Osteocyte (in vitro differentiated cells): Measurements from ENCODE around the gene HADH. TPM values are rescaled to one million over a fixed set of nuclear protein-coding genes. Genes with fewer than 3 reads are reported as not detected.

Experiments used
- DNase-seq: peaks from one replicate; pipeline ENCODE4 v3.0.0; 2021; ENCODE audit warnings: mixed read lengths; ENCODE audit not compliant: unreplicated experiment; ENCODE audit errors: extremely low spot score
- H3K27ac Mint-ChIP-seq: one replicate; pipeline ENCODE4 v1.8.0; 2021; ENCODE audit warnings: mild to moderate bottlenecking, mixed read lengths; ENCODE audit not compliant: unreplicated experiment
- H3K27me3 Mint-ChIP-seq: one replicate; pipeline ENCODE4 v1.8.0; 2021; ENCODE audit warnings: mixed read lengths; ENCODE audit not compliant: unreplicated experiment
- H3K36me3 Mint-ChIP-seq: one replicate; pipeline ENCODE4 v1.8.0; 2021; ENCODE audit warnings: mixed read lengths; ENCODE audit not compliant: unreplicated experiment
- H3K4me1 Mint-ChIP-seq: one replicate; pipeline ENCODE4 v1.8.0; 2021; ENCODE audit warnings: mixed read lengths; ENCODE audit not compliant: unreplicated experiment
- H3K4me3 Mint-ChIP-seq: one replicate; pipeline ENCODE4 v1.8.0; 2021; ENCODE audit warnings: mild to moderate bottlenecking, moderate library complexity, mixed read lengths; ENCODE audit not compliant: unreplicated experiment
- H3K9me3 Mint-ChIP-seq: one replicate; pipeline ENCODE4 v1.8.0; 2021; ENCODE audit warnings: mixed read lengths; ENCODE audit not compliant: unreplicated experiment
- total RNA-seq: library from RNA; stranded (reverse); gene quantifications from 2 replicates; pipeline ENCODE4 v1.2.1, GENCODE V29; 2021
- TF ChIP-seq, protein P1 (sequence below): fragments of 200-600 bp; sonication (generic); IDR thresholded peaks from 2 replicates; pipeline ENCODE4 v1.5.0; 2021; ENCODE audit warnings: antibody characterized with exemption, mild to moderate bottlenecking, moderate library complexity

HADH gene
- total RNA-seq, 1 donor from 2014 or later = 29.8 TPM

DNA sequence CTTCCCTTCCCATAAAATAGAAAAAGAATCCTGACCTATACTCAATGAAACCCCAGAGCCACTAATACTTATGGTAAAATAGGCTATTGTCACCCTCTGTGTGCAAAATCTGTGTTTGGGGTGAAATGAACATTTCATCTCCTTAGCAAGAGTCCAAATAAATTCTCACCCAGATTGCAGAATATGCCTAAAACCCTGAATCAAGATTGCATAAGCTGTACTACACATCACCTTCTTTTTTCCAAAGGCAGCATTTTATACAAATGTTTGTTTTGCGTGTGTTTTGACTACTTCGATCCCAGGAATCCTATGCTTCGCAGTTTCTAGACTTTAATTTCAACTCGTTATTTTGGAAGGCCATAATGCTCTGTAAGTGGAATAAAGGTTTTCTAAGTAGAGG, 12.2 kb upstream of the HADH start:
- Mint-ChIP-seq H3K27me3 (no peaks in the 10 kb centered on the region), H3K9me3 (no peaks in the 10 kb centered on the region), H3K27ac (no peak overlapping the region), H3K4me3 (no peak overlapping the region), H3K36me3 (no peaks in the 10 kb centered on the region), H3K4me1 (peaks cover under 1% of the 10 kb centered on the region)
- no peak for DNase-seq
- TF ChIP-seq, protein P1, sequence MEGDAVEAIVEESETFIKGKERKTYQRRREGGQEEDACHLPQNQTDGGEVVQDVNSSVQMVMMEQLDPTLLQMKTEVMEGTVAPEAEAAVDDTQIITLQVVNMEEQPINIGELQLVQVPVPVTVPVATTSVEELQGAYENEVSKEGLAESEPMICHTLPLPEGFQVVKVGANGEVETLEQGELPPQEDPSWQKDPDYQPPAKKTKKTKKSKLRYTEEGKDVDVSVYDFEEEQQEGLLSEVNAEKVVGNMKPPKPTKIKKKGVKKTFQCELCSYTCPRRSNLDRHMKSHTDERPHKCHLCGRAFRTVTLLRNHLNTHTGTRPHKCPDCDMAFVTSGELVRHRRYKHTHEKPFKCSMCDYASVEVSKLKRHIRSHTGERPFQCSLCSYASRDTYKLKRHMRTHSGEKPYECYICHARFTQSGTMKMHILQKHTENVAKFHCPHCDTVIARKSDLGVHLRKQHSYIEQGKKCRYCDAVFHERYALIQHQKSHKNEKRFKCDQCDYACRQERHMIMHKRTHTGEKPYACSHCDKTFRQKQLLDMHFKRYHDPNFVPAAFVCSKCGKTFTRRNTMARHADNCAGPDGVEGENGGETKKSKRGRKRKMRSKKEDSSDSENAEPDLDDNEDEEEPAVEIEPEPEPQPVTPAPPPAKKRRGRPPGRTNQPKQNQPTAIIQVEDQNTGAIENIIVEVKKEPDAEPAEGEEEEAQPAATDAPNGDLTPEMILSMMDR = no peak

DNA sequence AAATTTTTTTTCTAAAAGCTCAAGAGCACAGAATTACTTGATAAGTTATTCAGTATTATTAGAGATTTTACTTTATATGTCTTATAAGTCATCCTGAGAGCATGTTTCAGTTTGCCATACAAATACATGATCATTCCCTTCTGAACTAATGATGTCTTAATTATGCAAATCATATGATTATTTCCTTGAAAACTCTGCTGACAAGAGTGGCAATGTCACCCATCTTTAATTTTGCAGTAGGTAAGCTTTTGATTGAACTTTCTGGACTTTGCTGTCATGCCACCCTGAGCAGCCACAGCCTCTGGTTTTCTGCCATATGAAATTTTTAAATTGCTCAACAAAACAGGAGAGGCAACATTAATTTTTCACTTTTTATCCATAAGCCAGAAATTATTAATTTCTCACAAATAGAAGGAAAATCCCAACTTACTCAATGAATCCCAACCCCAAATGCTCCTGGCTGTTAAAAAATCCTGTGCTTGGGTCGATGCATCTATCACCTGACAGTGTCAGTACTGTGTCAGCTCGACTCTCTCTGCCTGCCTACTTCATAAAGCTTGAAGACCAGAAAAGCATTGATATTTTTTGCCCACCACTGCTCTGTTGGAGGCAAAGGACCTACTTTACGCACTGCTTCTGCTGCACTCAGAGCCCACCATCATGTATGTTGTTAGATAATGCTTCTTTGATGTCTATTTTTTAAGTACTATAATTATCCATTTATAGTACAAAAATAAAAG, 11.6 kb upstream of the HADH start:
- Mint-ChIP-seq H3K4me1 (no peaks in the 10 kb centered on the region), H3K27me3 (no peaks in the 10 kb centered on the region), H3K9me3 (no peaks in the 10 kb centered on the region), H3K36me3 (no peaks in the 10 kb centered on the region), H3K27ac (no peak overlapping the region), H3K4me3 (no peak overlapping the region)
- TF ChIP-seq, protein P1 = no peak
- DNase-seq = no peak

DNA sequence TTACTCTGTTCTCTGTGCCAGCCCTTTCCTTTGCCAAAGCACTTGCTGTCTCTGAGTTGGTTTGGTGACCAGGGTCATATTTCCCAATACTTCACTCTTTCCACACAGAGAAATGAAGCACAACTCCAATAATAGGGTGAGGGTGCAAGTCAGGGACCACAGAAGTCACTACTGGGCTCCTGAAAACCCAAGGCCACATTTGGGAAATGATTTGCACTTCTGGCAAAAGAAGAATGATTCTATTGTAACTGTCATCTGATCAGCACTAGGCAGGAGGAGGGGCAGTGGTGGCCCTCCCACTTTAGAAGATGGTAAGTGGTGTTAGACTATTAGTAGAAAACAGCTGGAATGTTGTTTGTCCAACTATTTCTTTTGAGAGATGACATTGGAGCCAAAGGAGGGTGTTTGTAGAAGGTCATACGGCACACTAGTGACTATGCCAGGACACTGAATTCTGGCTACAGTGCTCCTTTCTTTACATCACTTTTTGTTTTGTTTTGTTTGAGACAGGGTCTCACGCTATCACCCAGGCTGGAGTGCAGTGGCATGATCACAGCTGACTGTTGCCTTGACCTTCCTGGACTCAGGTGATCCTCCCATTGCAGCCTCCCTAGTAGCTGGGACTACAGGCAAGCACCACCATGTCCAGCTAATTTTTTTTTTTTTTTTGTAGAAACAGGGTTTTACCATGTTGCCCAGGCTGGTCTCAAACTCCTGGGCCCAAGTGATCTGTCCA, 10.8 kb upstream of the HADH start:
- TF ChIP-seq, protein P1 = no peak
- Mint-ChIP-seq H3K27me3 (no peaks in the 10 kb centered on the region), H3K36me3 (no peaks in the 10 kb centered on the region), H3K4me1 (no peaks in the 10 kb centered on the region), H3K4me3 (no peak overlapping the region), H3K9me3 (no peaks in the 10 kb centered on the region), H3K27ac (no peak overlapping the region)
- no peak for DNase-seq

DNA sequence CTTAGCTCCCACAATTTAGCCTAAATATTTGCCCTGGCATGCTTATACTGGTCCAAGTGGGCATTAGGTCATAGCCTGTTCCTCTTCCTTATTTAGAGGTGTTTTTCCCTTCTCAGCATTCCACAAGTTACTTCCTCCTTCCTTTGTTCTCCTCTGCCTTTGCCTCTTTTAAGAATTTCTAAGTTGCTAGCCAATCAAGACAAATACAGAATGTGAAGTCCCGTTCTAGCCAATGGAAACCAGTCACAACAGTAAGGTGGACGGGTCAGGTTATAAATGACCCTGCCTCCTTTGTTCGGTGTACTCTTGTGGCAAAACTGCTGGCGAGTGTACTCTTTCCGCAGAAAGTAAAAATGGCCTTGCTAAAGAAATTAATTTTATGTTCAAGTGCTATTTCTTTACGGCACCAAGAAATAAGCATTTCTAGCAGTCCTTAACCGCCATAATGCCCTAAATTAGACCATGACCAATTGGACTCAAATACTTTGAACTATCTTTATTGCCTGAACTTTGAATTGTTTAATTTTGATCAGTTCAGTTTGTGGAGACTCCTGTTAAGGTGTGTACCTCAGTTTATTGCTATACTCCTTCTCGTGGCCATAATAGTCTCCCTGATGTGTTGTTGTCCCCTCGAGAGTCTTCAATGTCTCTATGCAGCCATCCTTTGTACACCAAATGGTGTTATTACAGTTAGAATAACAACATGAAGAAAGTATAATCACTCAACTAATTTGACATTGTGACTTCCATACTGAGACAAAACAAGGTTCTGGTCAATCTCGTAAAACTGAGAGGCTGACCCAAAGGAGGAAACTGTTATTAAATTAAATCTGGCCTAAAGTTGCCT, 1.6 kb upstream of the HADH start:
- H3K4me1 Mint-ChIP-seq = peaks cover 22% of the 10 kb centered on the region
- H3K9me3 Mint-ChIP-seq = no peaks in the 10 kb centered on the region
- no peaks in the 10 kb centered on the region for H3K27me3 Mint-ChIP-seq
- H3K27ac Mint-ChIP-seq = no peak overlapping the region
- no peaks in the 10 kb centered on the region for H3K36me3 Mint-ChIP-seq
- no peak for DNase-seq
- no peak overlapping the region for H3K4me3 Mint-ChIP-seq
- TF ChIP-seq, protein P1 = no peak

DNA sequence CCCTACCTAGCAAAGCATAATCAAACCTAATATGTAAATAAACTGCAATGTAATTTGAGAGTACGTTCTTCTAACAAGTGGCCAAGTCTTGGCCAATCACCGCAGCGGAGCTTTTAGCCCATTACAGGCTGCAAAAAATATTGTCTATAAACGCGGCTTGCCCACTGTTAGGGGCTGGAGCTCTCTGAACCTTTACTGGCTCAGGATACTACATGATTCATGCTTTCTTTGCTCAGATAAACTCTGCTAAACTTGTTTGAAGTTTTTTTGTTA, 990 bp upstream of the HADH start:
- DNase-seq = no peak
- peaks cover 24% of the 10 kb centered on the region for H3K4me1 Mint-ChIP-seq
- no peak overlapping the region for H3K27ac Mint-ChIP-seq
- TF ChIP-seq, protein P1 = no peak
- no peaks in the 10 kb centered on the region for H3K27me3 Mint-ChIP-seq
- no peak overlapping the region for H3K4me3 Mint-ChIP-seq
- no peaks in the 10 kb centered on the region for H3K9me3 Mint-ChIP-seq
- no peaks in the 10 kb centered on the region for H3K36me3 Mint-ChIP-seq
